Stimulated activated CD4-positive, alpha-beta T cell treated with anti-CD3 and anti-CD28 coated beads, TNF-alpha, amount 100 ng/mL, for 4 hours (primary cell): ENCODE results near the gene MOGAT3.

Experiments
- DNase-seq, 3 experiments: peaks; one replicate each; pipeline ENCODE4 v3.0.0-alpha.2; 2020; ENCODE audit warnings: low read depth in 3 of 3

Gene MOGAT3, protein sequence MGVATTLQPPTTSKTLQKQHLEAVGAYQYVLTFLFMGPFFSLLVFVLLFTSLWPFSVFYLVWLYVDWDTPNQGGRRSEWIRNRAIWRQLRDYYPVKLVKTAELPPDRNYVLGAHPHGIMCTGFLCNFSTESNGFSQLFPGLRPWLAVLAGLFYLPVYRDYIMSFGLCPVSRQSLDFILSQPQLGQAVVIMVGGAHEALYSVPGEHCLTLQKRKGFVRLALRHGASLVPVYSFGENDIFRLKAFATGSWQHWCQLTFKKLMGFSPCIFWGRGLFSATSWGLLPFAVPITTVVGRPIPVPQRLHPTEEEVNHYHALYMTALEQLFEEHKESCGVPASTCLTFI

DNA sequence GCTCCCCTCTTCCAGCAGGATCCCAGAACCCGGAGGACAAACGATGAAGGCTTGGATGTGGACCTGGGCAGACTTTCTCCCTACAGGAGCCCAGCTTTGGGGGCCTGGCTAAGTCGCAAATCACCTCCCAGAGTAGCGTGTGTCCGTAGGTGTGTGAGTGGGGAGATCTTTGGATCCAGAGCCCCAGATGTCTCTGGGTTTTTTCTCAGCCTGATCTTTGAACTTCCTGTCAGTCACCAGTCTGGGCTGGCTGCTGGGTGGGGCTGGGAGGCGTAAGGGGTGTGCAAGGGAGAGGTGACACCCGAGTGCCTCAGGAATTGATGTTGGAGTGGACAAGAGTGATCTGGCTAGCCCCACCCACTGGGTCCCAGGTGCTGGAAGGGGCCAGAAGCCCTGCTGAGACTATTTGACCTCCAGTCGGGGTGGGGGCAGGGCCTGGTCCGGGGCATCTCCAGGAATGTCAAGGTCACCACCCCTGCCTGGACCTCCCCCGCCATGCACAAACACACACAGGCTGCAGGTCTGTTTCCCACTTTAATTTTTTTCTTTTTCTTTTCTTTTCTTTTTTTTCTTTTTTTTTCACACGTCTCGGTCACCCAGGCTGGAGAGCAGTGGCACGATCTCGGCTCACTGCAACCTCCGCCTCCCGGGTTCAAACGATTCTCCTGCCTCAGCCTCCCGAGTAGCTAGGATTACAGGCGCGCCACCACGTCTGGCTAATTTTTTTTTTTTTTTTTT is at the start of gene MOGAT3:
Gene MOGAT3 (minus strand): TSS at position 175 of the 738 bp plus-strand sequence. CDS start 182 bp downstream, outside the sequence.
- no peak for DNase-seq

DNA sequence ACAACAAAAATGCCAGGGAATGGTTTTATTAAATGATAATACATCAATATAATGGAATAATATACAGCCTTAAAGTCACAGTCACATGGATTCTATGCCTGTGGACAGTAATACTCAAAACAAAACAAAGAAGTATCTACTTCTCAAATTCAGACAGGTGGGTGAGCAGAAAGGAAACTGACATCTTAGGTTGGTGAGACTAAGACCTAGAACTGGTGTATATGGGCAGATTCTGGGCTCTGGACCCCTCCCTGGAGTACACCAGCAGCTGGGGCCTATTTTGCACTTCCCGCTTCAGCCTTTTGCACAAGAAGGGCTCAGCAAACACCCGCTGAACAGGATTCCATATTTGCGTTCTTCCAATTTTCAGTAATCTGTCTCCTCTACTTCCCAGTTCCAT is 49.5 kb upstream of the MOGAT3 start:
- no peak for DNase-seq

DNA sequence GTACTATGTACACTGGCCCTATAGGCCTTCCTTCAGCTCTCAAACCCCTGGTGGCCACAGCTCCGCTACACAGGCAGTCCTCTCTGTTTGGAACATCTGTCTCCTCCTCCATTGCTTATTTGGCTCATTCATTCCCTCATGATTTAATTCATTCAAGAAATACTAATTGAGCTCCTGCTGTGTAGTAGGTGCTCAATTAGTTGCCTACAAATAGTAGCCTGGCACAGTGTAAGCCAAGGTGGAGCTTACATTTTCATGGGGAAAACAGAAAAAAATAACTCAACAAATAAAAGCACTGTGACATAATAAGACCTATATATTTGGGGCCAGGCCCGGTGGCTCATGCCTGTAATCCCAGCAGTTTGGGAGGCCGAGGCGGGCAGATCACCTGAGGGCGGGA is 47.4 kb upstream of the MOGAT3 start:
- no peak for DNase-seq

DNA sequence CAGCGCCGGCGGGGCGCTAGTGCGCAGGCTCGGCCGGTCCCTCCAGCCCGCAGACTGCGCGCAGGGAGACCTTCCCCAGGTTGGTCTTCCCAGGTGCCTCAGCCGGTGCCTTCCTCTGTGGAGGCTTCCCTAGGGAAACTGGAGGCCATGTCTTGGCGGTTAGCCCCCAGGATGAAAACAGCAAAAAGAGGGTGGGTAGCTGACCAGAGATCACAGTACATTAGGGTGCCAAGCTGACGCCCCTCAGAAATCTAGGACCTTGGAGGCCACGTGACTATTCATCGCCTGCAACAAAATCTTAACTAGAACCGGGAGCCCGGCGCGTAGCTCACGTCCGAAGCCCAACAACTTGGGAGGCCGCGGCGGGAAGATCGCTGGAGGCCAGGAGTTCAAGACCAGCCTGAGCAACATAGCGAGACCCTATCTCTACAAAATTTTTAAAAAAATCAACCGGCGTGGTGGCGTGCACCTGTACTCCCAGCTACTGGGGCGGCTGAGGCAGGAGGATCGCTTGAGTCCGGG is 44.4 kb upstream of the MOGAT3 start:
- DNase-seq: no peak

DNA sequence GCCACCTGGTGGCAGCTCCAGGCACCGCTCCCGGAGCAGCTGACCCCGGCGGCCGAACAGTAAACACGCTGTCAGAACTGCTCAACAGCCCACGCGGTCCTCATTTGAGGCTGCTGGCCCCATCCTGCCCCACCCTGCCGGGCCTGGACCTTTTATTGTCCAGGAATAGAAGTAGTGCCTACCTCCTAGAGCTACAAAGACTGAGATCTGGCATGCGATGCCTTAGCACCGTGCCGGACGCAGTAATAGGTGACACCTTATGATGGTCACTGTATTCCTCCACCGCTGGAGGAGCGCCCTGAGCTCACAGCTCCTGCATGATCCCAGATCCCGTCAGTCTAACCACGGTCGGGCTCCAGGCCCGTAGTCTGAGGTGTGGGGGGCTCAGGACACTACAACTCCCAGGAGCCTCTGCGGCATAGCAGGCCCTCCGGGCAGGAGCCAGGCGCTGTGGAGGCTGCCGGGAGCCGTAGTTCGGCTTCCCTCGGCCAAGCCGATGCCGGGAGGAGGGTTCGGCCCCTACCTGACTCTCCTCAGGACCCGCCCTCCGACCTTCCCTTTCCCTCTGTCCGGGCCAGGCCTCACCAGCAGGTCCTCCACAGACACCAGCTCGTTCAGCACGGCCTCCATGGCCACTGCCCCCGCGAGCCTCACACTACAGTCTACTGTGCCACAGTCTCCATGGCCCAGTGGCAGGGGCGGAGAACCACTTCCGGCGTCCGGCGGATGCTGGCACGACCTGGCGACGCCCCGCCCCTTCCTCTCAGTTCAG is 43.7 kb upstream of the MOGAT3 start, which contains the start of gene FIS1:
Gene FIS1 (minus strand): TSS at position 707 of the 772 bp plus-strand sequence. CDS start 77 bp downstream, at position 630.
- peak; percentile 84 to 90 (median 86) for DNase-seq

DNA sequence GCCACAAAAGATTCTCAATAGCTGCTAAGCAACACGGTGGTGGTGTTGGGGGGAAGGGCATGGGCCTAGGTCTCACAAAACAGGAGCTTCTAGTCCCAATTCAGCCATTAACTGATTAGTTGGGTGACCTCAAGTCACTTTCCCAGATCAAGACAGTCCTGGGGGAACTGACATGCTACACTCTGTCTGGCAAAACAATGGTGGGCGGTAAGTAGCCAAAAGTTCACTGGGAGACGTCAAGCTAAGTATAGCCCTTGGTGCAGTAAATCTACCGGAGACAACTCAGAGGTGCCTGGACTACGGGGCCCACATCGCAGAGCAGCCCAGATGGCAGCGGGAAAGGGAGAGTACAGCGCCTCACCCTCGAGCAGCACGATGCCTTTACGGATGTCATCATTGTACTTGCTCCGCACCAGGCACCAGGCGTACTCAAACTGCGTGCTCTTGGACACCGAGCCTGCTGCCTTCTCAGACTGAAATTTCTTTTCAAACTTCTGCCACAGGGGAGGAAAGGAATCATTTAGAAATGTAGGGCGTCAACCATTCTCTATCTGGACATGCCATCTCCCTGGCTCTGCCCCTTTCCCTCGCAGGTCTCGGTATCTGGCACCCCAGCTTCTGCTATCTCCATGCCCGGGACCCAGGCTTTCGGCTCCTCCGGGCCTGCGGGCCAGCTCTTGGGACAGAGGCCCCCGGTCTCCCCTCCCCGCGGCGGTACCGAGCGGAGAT is 43.0 kb upstream of the MOGAT3 start:
- no peak for DNase-seq

DNA sequence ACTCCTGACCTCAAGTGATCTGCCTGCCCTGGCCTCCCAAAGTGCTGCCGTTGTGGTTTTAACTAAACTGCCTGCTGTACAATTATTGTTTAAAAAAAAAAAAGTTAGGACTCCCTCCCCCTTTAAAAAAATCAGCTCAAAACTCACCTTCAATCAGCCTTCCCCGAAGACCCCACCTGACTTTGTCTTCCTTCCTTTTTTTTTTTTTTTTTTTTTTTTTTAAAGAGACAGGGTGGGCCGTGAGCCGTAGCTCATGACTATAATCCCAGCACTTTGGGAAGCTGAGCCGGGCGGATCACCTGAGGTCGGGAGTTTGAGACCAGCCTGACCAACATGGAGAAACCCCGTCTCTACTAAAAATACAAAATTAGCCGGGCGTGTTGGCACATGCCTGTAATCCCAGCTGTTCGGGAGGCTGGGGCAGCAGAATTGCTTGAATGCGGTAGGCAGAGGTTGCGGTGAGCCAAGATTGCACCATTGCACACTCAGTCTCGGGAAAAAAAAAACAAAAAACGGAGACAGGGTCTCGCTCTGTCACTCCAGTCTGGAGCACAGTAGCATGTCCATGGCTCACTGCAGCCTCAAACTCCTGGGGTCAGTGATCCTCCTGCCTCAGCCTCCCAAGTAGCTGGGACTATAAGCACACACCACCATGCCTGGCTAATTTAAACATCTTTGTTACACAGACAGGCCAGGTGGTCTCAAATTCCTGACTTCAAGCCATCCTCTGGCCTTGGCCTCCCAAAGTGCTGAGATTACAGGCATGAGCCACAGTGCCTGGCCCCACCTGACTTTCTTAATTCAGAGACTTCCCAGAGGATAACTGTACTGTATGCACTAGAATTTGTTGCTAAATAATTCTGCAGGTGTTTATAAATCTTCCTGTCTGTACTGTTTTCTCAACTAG is 40.9 kb upstream of the MOGAT3 start:
- no peak for DNase-seq

DNA sequence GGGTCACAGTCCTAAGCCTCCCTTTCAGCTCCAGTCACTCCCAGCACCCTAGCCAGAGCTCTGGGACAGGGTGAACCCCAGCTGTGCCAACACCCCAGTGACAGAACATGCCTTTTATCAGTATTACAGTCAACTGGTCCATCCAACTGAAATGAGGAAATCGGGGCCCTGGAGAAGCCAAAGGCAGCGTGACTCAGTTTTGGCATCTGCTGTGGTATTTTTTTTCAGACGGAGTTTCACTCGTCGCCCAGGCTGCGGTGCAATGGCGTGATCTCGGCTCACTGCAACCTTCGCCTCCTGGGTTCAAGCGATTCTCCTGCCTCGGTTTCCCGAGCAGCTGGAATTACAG is 40.2 kb upstream of the MOGAT3 start:
- DNase-seq: no peak

DNA sequence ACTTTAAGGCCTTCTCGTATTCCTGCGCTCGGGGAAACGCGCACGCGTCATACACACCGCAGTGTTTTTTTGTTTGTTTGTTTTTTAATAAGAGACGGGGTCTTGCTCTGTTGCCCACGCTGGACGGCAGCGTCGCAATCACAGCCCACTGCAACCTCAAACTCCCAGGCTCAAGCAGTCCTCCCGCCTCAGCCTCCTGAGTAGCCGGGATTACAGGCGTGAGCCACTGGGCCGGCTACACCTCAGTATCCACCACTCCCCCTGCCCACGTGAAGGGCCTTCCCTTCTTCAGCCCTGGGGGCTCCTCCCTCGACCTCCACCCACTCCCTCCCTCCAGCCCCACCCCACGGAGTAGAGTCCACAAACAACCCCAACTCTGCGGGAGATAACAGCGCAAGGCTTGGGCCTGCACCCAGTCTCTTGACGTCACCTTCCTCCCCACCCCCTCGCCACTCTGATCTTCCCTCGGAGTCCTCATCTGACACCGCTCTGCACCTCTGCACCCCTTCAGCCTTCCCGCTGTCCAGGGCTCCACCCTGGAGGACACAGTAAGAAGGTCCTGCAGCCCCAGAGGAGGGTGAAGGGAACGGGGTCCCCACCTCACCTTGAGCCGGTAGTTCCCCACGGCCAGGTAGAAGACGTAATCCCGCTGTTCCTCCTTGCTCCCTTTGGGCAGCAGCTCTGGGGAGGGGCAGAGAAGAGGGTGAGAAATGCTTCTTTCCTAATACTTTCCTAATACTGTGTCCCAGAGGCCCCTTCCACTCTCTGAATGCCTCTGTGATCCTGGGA is 39.6 kb upstream of the MOGAT3 start:
- no peak for DNase-seq

DNA sequence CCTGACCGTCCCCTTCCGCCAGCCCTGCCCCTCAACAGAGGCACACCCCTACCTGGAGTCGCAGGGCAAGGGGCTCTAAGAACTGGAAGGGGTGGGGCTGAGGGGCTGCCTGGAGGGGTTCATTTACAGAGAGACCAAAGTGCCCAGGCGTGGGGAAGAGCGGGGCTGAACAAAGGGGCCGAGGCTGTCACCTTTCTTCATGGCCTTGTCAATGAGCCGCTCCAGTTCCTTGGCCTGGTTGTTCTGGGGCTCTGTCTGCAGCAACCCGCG is 39.0 kb upstream of the MOGAT3 start:
- no peak for DNase-seq

DNA sequence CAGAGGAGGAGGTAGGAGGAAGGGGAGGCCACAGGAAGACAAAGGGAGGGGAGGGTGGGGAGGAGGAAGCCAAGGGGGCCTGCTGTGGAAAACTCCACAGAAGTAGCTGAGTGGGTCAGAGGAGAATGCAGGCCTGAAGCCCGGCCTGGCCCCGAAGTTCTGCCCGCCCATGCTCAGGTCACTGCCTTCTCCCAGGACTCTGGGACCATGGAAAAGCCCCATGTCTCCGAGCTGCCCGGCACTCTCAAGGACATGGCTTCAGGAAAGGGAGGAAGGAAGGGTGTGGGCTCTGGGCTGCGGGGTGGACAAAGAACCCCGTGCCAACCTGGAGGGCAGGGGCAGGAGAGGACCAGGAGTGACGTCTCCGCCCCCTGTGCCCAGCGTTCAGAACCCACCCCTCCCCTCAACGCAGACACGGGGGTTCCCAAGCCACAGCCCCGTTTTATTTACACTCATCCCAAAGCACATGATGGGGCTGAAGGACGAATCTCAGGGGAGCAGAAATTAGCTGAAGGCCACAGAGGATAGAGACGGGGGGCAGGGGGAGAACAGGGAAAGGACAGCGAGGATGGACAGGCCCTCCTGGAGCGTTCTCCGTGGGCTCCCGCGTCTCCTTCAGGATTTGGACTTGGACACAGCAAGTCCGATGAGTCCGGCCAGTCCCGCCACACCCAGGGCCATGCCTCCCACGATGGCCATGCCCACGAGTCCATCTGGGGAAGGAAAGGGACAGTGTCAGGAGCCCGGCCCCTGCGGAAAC is 38.5 kb upstream of the MOGAT3 start:
- no peak for DNase-seq

DNA sequence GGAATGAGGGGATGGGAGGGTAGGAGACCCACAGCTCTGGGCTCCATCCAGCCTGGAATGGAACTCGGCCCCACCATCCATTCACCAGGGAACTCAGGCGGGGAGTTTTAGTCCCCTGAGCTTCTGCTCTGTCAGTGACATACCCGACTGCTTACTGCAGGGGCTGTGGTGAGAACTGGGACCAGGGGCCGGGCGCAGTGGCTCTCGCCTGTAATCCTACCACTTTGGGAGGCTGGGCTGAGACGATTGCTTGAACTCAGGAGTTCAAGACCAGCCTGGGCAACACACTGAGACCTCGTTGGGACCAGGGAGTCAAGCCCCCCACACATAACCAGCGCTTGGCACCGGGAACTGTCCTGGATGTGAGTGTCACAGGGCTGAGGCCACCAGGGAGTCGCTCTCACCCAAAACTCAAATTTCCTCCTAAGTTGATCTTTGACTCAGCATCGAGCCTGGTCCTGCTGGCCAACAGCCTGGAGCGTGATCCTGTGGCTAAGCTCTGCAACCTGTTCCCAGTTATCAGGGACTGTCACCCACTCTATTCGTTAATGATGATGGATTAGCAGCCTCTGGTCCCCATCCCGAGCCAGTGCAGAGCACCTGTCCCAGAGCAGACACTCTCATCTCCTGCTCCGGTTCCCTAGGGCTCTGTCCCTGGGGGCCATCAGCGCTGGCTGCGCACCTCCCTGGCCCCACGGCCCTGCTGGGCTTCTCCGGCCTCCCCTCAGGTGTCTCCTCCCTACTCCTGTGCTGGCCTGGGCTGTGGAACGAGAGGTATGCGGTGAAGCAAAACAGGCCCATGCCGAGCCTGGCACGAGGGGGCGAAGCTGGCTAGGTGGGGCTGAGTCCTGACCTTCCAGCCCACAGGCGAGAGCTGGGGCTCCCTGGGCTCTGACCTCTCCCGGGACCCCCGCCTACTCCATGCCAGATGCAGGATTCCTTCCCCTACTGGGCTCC is 37.7 kb upstream of the MOGAT3 start:
- no peak for DNase-seq

DNA sequence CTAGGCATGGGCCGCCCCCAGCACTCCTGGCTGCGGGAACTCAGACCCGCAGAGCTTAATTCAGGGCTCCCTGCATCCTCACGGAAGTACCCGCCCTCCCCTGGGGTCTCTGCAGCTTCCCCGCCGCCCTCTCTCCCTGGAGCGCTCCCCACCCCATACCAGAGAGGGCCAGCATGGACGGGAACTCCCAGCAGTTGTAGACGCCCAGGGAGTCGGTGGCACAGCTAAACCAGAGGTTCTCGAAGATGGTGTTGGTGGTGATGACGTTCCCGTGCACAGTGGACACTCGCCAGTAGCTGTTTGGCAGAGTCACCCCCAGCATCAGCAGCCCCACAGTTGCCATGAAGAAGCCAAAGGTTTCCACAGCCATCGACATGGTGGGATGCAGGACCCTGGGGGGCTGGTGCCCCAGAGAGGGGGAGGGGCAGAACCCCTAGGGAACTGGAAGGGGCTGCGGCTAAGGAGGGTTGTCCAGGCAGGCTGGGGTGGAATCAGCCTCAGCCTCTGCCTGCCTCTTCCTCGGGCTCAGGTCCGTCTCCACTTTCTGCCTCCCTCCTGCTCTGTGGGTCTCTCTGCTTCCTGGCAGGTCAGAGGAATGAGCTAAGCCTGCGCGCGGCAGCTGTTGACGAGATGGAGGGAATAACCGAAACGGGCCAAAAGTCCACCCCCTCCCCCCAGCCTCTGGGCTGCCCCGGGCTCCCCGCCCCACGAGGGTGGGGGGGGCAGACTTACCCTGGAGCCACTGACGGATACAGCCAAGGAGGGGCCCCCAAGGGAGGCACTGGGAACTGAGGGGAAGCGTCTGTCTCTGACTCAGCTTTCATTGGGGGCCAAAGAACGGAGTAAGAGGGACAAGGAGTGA is 36.6 kb upstream of the MOGAT3 start, which contains the start of gene CLDN15:
Gene CLDN15 (minus strand): TSS at position 597 of the 862 bp plus-strand sequence. CDS start 221 bp downstream, at position 376.
- no peak for DNase-seq

DNA sequence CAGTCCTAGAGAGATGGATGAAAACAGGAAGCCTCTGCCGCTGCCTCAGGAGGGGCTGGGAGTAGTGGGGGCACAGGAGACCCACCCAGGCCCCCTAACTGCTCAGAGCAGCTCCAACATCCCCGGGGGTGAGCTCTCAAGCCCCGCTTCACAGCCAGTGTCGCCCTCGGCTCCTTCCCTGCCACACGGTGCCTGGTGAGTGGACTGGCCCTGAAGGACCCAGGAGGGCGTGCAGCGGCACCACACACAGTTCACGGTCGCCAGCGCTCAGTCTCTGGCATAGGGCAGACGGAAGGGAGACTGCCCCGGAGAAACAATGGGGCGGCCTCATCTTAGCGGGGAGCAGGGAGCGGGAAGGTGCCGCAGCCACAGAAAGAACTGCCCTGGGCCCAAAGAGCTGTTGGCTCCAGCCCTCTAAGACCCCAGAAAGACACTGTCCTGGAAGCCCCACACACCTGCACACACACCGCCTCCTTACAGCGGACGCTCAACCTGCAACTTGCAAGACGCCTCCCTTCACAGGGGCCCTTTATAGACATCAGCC is 35.5 kb upstream of the MOGAT3 start:
- no peak for DNase-seq

DNA sequence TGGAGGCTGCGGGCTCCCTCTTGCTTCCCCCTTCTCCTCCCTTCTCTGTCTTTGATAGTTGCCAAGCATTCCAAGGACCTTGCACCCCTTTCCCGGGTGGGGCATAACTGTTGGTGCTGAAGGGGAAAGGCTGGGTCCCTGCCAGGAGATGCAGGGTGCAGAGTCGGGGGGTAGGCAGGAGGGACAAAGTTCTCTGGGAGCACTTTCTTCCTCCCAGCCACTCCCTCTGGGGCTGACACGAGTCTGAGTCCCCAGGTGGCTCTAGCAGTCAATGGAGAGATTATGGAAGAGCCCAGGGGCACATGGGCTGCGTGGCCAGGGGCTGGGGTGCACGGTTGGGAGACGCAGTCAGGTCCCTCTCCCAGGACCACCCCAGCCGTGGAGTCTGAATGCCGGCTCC is 34.7 kb upstream of the MOGAT3 start:
- DNase-seq: no peak

DNA sequence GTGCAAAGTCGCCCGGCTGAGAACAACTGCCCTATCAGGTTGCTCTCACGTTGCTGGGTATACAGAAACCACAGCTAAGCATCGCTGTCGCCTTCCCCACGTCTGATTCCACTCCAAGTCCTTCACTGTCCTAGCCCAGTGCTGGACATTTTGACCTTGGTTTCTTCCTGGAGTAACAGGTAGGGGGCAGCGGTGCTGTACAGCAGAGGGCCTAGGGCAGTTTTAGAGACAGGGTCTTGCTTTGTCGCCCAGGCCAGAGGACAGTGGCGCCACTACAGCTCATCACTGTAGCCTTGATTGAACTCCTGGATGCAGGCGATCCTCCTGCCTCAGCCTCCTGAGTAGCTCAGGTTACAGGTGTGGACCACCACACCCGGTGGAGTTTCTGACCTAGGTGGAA is 34.2 kb upstream of the MOGAT3 start:
- no peak for DNase-seq

DNA sequence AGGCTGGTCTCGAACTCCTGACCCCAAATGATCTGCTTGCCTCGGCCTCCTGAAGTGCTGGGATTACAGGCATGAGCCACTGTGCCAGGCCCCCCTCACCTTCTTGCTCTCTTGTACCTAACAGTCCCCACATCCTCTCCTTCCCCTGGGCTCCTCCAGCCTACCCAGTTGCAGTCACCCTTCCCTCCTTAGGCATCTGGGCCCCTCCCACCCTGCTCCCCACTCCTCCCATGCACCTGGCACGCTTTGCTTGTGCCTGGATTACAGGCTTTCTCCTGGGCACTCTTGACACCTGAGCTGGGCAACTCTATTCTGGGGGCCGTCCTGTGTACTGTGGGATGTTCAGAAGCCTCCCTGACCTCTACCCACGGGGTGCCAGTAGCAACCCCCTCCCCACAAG is 33.8 kb upstream of the MOGAT3 start:
- no peak for DNase-seq
